ENCODE results near the gene BICDL1. TPM values are rescaled to one million over a fixed set of nuclear protein-coding genes. Genes with fewer than 3 reads are reported as not detected.

Gene BICDL1
- total and polyA plus RNA-seq, 2 experiments from 2014 or later, result 3.5 to 3.7 TPM

DNA sequence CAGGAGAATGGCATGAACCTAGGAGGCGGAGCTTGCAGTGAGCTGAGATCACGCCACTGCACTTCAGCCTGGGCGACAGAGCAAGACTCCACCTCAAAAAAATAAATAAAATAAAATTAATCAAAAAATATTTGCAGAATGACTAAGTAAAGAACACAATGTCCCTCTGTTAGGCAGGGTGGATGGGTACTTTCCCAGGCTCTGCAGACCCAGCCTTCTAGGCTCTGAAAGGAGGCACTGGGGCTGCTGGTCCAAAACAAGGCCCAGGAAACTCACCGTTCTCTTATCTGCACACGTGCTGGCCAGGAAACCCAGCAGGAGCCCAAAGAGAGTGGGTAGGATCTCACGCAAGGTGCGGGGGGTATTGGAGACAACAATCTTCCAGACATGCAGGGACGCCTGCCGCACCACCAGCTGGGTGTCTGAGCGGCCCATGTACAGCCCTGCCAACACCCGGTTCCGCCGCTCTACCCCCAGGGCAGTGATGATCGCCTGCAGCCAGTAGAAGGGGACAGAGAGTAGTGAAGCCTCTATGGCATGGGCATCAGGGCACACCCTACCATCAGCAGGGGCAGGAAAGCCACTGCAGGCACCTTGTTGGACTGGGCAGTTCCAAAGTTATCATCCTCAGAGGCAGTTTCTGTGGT is 153.3 kb downstream of the BICDL1 start:
- no peaks in the 10 kb centered on the region for H3K4me1 ChIP-seq (ENCODE audit: low read depth)
- H3K36me3 ChIP-seq, result peaks cover 81% of the 10 kb centered on the region
- H3K9me3 ChIP-seq (ENCODE audit: low read depth), result no peaks in the 10 kb centered on the region
- H3K27ac ChIP-seq, result no peak overlapping the region
- TF ChIP-seq, protein P1, sequence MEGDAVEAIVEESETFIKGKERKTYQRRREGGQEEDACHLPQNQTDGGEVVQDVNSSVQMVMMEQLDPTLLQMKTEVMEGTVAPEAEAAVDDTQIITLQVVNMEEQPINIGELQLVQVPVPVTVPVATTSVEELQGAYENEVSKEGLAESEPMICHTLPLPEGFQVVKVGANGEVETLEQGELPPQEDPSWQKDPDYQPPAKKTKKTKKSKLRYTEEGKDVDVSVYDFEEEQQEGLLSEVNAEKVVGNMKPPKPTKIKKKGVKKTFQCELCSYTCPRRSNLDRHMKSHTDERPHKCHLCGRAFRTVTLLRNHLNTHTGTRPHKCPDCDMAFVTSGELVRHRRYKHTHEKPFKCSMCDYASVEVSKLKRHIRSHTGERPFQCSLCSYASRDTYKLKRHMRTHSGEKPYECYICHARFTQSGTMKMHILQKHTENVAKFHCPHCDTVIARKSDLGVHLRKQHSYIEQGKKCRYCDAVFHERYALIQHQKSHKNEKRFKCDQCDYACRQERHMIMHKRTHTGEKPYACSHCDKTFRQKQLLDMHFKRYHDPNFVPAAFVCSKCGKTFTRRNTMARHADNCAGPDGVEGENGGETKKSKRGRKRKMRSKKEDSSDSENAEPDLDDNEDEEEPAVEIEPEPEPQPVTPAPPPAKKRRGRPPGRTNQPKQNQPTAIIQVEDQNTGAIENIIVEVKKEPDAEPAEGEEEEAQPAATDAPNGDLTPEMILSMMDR (IDR thresholded peaks at IDR 0.05; ENCODE audit: low read depth, low read length), result no peak
- H3K4me3 ChIP-seq, result no peak overlapping the region
- no peaks in the 10 kb centered on the region for H3K27me3 ChIP-seq
- DNase-seq (ENCODE audit: low read depth in 1 of 2, low spot score in 1 of 2), result no peak

Other genes starting within 250 kb of the BICDL1 start
- gene CIT, start 111.9 kb upstream of the BICDL1 start, total RNA-seq, result 3.9 and 30.3 TPM in 2 replicates
- gene CIT, start 111.9 kb upstream of the BICDL1 start, polyA plus RNA-seq, result 1.4 and 12.7 TPM in 2 replicates
- gene RAB35, start 127.5 kb downstream of the BICDL1 start, total RNA-seq, result 27.5 and 33.4 TPM in 2 replicates
- gene RAB35, start 127.5 kb downstream of the BICDL1 start, polyA plus RNA-seq, result 20.6 and 25.4 TPM in 2 replicates
- gene GCN1, start 205.5 kb downstream of the BICDL1 start, total RNA-seq, result 59.2 and 76.0 TPM in 2 replicates
- gene GCN1, start 205.5 kb downstream of the BICDL1 start, polyA plus RNA-seq, result 27.0 and 37.0 TPM in 2 replicates
- gene RPLP0, start 211.9 kb downstream of the BICDL1 start, total RNA-seq, result 3,916 and 4,641 TPM in 2 replicates
- 904 and 1,089 TPM in 2 replicates for gene RPLP0, start 211.9 kb downstream of the BICDL1 start, polyA plus RNA-seq